ENCODE results near the gene PRKCB.
A peak's percentile ranks its signal among the peaks of the same experiment; 100 is the strongest.

The PRKCB gene

GRCh38 chr16:24257958-24258357 is 422.2 kb downstream of the PRKCB start (continued):
- TF ChIP-seq ZNF549 (tag by site-specific recombination; IDR thresholded peaks at IDR 0.05) (no peak), KLF7 (tag by site-specific recombination; IDR thresholded peaks at IDR 0.05; ENCODE audit: borderline replicate concordance) (no peak), ZNF248 (tag by site-specific recombination; IDR thresholded peaks at IDR 0.05) (no peak), ZNF133 (tag by site-specific recombination; IDR thresholded peaks at IDR 0.05) (no peak), ZNF416 (tag by site-specific recombination; IDR thresholded peaks at IDR 0.05) (no peak), KLF1 (tag by site-specific recombination; IDR thresholded peaks at IDR 0.05) (no peak), ZNF843 (tag by site-specific recombination; IDR thresholded peaks at IDR 0.05) (no peak), ZNF518A (tag by site-specific recombination; conservative IDR thresholded peaks at IDR 0.05; ENCODE audit: low read depth) (peak; percentile 48; the same call in 1 of the 2 replicates), ZNF10 (tag by site-specific recombination; IDR thresholded peaks at IDR 0.05) (no peak), ZNF433 (tag by site-specific recombination; IDR thresholded peaks at IDR 0.05; ENCODE audit: low read depth) (no peak), ZNF350 (tag by site-specific recombination; IDR thresholded peaks at IDR 0.05) (no peak), ZNF660 (tag by site-specific recombination; IDR thresholded peaks at IDR 0.05) (0 out of 2 replicates have a peak, but pooled peaks have one; percentile 39), ZNF555 (tag by site-specific recombination; conservative IDR thresholded peaks at IDR 0.05) (no peak), ZNF449 (tag by site-specific recombination; IDR thresholded peaks at IDR 0.05) (no peak), ATF2 (tag by site-specific recombination; IDR thresholded peaks at IDR 0.05; ENCODE audit: low read depth) (peak; percentile 57), BCL11B (tag by site-specific recombination; IDR thresholded peaks at IDR 0.05; ENCODE audit: low read depth) (no peak), ELK4 (IDR thresholded peaks at IDR 0.05; ENCODE audit: borderline replicate concordance, low read depth, low read length) (no peak), ZNF335 (tag by site-specific recombination; conservative IDR thresholded peaks at IDR 0.05) (peak; percentile 84), ZNF426 (tag by site-specific recombination; IDR thresholded peaks at IDR 0.05) (no peak)

- POLR2A ChIA-PET, result no interaction called here
- no peak overlapping the region for H3K27ac ChIP-seq (ENCODE audit: extremely low read depth, low read depth, low read length)
- CTCF ChIA-PET, result no interaction called here
- TF ChIP-seq KLF16 (tag by site-specific recombination; IDR thresholded peaks at IDR 0.05), result no peak
- TF ChIP-seq KLF10 (tag by site-specific recombination; IDR thresholded peaks at IDR 0.05), result no peak
- no peak for TF ChIP-seq ZNF776 (tag by site-specific recombination; IDR thresholded peaks at IDR 0.05; ENCODE audit: borderline replicate concordance)
- no peak for TF ChIP-seq ZNF561 (tag by site-specific recombination; IDR thresholded peaks at IDR 0.05; ENCODE audit: borderline replicate concordance)
- no peak for TF ChIP-seq ZNF830 (tag by site-specific recombination; IDR thresholded peaks at IDR 0.05; ENCODE audit: low read depth)
- TF ChIP-seq GLIS2 (tag by site-specific recombination; IDR thresholded peaks at IDR 0.05), result no peak
- TF ChIP-seq ZNF146 (tag by site-specific recombination; IDR thresholded peaks at IDR 0.05), result no peak
- TF ChIP-seq ZFP41 (tag by site-specific recombination; IDR thresholded peaks at IDR 0.05; ENCODE audit: borderline replicate concordance), result no peak
- no peak for TF ChIP-seq ZNF658 (tag by site-specific recombination; IDR thresholded peaks at IDR 0.05)
- TF ChIP-seq ZNF704 (tag by site-specific recombination; IDR thresholded peaks at IDR 0.05), result no peak
- no peak for TF ChIP-seq ZNF174 (tag by site-specific recombination; IDR thresholded peaks at IDR 0.05)
Observed at GRCh38 chr16:24258791-24259190, 423.0 kb downstream of the PRKCB start.

More at GRCh38 chr16:24258791-24259190, 423.0 kb downstream of the PRKCB start:
- H3K36me3 ChIP-seq (ENCODE audit: control insufficient read depth in 2 of 2, insufficient read depth in 1 of 2, low read length in 2 of 2), result no peaks in the 10 kb centered on the region
- H3K4me1 ChIP-seq (ENCODE audit: control insufficient read depth, insufficient read depth, low read length), result no peaks in the 10 kb centered on the region; the same call in 1 of the 2 replicates
- no peak overlapping the region for H3K4me3 ChIP-seq (ENCODE audit: low read depth, low read length)
- no peaks in the 10 kb centered on the region for H3K9me3 ChIP-seq (ENCODE audit: control insufficient read depth, insufficient read depth, low read depth, low read length)

All from HEK293 (cell line).